GM18505 (cell line): ENCODE results near the gene CCDC7.
"Not testable (repeated sequence)": the region's sequence is repeated elsewhere in the genome, so short reads cannot be mapped to it uniquely, and the experiment has no call there.

ENCODE experiments used
- ATAC-seq: cut with Tn5 transposase; IDR thresholded peaks from one replicate; pipeline ENCODE4 v1.9.1; 2021; ENCODE audit not compliant: unreplicated experiment
- POLR2A ChIP-seq: IDR thresholded peaks from 4 replicates; pipeline ENCODE4 v1.6.1; 2011; ENCODE audit warnings: borderline replicate concordance; ENCODE audit not compliant: insufficient read depth, insufficient read length; ENCODE audit errors: extremely low read depth

Gene CCDC7

GRCh38 chr10:32889631-32890212 lies 443.8 kb downstream of the CCDC7 start:
- TF ChIP-seq POLR2A, result no peak
- ATAC-seq, result no peak

DNA sequence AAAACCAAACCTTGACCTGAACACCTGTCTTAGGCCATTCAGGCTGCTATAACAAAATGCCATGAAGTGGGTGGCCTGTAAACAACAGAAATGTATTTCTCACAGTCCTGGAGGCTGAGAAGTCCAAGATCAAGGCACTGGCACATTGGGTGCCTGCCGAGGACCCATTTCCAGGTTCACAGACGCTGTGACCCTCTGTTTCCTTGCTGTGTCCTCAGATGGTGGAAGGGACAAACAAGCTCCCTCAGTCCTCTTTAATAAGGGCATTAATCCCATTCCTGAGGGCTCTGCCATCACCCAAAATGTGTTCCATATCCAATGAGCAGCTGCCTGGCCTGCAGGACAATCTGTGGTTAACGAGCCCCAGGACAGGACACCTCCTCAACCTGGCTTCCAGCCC lies 444.5 kb downstream of the CCDC7 start:
- TF ChIP-seq POLR2A, result no peak
- ATAC-seq, result no peak

- ATAC-seq, result no peak
- TF ChIP-seq POLR2A, result no peak
Measured at GRCh38 chr10:32891261-32891660, 445.3 kb downstream of the CCDC7 start.

GRCh38 chr10:32893434-32893833 lies 447.5 kb downstream of the CCDC7 start:
- no peak for TF ChIP-seq POLR2A
- no peak for ATAC-seq

DNA sequence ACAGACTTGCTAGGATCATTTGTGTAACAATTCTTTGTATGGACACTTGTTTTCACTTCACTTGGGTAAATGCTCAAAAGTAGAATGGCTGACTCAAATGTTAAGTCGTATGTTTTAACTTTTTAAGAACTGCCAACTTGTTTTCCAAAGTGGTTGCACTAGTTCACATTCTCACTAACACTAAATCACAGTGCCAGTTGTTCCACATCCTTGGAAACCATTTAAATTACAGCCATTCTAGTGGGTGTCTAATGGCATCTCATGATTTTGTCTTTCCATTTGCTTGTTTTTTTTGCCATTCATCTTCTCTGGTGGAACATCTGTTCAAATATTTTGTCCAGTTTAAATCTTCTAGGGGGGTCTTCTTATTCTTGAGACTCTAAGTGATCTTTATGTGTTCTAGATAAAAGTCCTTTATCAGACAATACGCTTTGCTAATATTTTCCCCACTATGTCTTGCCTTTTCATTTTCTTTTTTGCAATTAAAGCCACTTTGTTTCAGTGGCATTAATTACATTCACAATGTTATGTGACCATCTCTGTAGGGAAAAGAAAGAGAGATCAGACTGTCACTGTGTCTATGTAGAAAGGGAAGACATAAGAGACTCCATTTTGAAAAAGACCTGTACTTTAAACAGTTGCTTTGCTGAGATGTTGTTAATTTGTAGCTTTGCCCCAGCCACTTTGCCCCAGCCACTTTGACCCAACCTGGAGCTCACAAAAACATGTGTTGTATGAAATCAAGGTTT lies 448.1 kb downstream of the CCDC7 start:
- TF ChIP-seq POLR2A, result no peak
- ATAC-seq, result no peak

DNA sequence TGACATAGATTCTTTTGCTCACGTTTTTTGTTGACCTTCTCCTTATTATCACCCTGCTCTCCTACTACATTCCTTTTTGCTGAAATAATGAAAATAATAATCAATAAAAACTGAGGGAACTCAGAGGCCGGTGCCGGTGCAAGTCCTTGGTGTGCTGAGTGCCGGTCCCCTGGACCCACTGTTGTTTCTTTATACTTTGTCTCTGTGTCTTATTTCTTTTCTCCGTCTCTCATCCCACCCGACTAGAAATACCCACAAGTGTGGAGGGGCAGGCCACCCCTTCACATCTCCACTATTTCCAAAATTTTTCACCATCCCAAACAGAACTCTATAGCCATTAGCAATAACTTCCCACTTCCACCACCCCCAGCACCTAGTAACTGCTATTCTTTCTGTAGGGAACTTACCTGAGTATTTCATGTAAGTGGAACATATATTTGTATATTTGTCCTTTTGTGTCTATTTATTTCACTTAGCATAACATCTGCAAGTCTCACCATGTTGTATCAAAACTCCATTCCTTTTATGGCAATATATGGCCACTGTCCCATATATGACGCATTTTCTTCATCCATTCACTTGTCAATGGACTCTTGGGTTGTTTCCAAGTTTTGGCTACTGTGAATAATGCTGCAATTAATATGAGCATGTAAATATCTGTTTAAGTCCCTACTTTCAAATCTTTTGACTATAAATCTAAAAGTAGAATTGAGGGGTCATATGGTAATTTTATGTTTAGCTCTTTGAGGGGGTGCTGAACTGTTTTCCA lies 449.4 kb downstream of the CCDC7 start:
- not testable (repeated sequence) for ATAC-seq

DNA sequence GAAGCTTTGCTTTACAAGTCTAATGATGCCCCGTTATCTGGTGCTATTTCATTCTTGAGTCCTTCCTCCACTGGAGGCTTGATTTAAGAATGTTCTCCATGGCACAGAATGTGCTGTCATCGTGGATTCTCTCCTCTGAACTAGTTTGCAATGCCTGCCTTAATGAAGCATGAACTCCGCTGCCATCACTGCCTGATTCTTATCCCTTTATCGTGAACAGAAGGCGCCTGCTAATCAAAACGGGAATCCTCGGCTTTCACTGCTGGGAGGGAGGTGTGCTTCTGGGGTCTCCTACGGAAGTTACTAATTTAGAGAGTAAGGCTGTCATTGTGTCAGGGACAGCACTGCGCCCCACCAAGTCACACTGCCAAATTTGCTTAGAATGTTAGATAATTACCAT lies 455.9 kb downstream of the CCDC7 start:
- no peak for TF ChIP-seq POLR2A
- ATAC-seq, result no peak

DNA sequence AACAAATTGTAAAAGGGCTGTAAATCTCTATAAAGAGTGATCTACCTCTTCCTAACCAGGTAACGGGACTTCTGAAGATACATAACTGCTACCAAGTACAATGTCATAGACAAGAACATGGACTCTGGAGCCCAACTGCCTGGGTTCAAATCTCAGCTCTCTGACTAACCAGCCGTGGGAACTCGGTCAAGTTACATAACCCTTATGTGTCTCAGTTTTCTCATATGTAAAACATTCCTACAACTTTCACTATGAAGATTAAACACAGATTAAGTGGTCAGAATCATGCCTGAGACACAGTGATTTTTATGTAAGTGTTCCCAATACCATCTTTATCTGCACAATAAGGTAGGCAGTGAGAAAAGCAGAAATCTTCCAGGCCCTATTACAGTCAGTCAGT lies 459.5 kb downstream of the CCDC7 start:
- no peak for TF ChIP-seq POLR2A
- no peak for ATAC-seq

DNA sequence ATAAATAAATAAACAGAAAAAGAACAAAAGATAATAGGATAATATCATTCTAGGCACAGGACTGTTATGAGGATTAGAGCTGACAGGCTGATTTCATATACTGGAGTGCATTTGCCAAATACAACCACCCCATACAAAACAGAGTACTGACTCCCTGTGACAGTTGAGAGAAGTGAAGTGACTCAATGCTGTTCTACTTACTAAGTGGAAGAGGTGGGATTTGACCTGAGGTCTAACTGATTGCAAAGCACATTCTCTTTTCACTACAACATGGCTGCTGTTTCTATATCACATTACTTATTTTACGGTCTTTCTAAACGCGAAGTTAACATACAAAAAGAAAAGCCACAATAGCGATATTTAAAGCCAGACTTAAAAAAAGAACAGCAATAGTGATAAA lies 460.7 kb downstream of the CCDC7 start:
- no peak for ATAC-seq
- TF ChIP-seq POLR2A, result no peak

GRCh38 chr10:32909456-32909855 lies 463.5 kb downstream of the CCDC7 start:
- no peak for ATAC-seq
- TF ChIP-seq POLR2A, result no peak

- not testable (repeated sequence) for ATAC-seq
Measured at GRCh38 chr10:32909970-32910369, 464.0 kb downstream of the CCDC7 start.

- TF ChIP-seq POLR2A, result no peak
- ATAC-seq, result no peak
Measured at GRCh38 chr10:32911285-32912016, 465.5 kb downstream of the CCDC7 start.

DNA sequence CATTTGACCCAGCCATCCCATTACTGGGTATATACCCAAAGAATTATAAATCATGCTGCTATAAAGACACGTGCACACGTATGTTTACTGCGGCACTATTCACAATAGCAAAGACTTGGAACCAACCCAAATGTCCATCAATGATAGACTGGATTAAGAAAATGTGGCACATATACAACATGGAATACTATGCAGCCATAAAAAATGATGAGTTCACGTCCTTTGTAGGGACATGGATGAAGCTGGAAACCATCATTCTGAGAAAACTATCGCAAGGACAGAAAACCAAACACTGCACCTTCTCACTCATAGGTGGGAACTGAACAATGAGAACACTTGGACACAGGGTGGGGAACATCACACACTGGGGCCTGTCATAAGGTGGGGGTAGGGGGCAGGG lies 471.9 kb downstream of the CCDC7 start:
- not testable (repeated sequence) for ATAC-seq

DNA sequence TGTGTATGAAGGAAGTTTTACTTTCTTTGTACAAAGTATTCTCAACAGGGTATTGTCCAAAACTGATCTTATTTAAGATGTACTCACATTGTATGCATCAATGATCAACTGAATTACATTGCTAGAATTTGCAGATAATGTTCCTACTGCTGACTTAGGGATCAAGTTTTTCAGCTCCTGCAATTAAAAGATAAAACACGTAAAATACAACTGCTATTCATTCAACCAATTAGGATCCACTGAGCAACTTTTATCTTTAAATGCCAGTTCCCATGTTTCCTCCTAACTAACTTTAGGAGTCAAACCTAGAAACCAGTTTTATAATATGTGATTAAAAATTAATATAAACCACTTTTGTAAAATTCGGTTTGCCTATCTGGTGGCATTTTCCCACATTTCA lies 476.2 kb downstream of the CCDC7 start:
- no peak for TF ChIP-seq POLR2A
- no peak for ATAC-seq
